Activated T-helper 1 cell treated with Interleukin-2 at 50 U/mL for 16 hours (primary cell): ENCODE data around the gene RAB7B.
"Not testable (repeated sequence)": the region's sequence is repeated elsewhere in the genome, so short reads cannot be mapped to it uniquely, and the experiment has no call there.

ENCODE experiments used
- DNase-seq: peaks from one replicate; pipeline ENCODE4 v3.0.0-alpha.2; 2020; ENCODE audit warnings: low read depth

The RAB7B gene, protein sequence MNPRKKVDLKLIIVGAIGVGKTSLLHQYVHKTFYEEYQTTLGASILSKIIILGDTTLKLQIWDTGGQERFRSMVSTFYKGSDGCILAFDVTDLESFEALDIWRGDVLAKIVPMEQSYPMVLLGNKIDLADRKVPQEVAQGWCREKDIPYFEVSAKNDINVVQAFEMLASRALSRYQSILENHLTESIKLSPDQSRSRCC

DNA sequence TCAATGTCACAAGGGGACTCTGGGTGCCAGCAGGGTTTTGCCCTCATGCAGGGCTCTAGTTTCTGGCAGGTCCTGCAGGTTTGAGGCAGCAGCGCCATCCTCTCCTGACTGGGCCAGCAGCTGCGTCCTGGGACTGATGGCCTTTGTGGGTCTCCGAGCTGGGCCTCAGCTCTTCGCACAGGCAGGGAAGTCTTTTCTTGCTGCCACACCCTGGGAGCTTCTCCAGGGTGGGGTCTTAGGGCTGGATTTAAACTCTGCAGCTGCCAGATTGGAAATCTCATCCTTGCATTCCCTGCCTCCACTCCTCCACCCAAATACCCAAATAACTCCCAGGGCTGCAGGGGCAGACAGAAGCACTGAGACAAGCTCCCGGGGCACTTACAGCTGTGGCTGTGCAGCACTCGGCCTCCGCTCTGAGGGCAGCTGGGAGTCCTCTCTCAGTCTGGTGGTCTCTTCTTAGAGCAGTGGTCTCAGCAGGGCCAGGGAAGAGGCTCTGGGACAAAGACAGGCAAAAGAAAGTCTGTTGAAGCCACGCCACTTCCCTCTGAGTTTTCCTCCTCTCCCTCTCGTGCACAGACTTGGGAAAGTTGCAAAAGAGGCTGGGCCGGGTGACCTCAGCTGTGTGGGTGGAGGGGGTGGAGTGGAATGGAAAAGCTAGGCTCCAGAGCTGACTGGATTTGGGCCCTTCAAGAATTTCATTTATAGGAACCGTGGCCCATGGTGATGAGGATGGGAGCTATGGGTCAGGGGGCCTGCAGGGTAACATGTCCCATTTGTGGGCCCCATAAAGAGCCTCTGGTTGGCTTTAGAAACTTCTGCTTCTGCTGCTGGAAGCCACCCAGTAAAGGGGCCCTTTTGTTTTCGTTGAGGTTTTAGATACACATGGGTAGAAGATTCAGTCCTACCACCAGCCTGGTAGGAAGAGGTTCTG lies at the start of gene RAB7B:
RAB7B (minus strand) TSS at position 525 of the 931 bp plus-strand sequence. CDS start 9,260 bp downstream, outside the sequence.
- DNase-seq: no peak

- not testable (repeated sequence) for DNase-seq
Measured at GRCh38 chr1:206052231-206052865, 49.2 kb upstream of the RAB7B start.

DNA sequence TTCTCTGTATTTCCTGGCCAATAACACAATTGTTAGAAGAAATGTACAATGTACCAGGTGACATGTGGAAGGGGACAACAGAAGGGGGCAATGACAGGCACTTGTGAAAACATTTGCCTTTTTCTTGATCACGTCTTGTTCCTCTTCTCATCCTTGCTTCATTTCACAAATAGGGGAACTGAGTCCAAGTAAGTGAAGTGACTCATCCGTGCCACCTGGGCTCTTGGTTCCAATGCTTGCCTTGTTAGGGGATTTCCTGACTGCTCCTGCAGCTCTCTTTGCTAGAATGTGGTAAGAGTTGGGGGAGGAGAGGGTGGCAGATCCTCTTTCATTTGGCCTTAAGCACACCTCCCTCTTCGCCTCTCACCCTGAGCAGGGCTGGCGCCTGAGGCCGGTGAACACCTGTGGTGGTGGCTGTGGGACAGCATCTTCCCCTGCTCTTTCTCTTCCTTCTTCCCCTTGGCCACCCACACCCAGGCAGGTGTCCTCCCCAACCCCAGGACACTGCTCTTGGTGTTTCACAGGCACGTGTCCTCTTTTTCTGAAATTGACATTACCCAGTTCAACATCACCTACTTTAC lies 47.5 kb upstream of the RAB7B start:
- DNase-seq: no peak

DNA sequence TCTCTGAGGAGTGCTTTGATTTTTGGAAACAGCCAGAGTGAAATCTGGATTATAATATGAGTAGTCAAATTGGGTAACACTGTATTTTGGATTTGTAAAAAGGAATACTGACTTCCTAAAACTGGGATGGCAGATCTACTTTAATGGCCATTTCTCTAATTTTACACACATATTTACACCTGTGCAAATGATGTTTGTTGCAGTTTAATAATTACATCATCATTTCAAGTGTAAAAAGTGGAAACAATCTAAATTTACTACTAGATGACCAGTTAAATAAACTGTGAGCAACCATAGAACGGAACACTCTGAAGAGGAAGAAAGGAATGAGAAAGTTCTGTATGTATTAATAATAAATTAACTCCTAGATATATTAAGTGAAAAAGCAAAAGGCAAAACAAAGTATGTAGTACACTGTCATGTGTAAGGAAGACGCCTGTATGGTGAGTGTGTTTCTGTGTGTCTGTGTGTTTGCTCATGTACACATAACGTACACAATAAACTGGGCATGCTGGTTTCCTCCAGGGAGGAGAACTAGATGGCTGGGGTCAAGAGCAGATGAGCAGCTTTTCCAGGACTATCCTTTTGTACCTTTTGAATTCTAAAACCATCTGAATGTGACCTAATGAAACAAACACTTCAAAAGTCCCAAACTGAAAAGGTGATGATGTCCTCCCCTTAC lies 46.9 kb upstream of the RAB7B start:
- no peak for DNase-seq

GRCh38 chr1:206049293-206049692 lies 46.1 kb upstream of the RAB7B start:
- no peak for DNase-seq

DNA sequence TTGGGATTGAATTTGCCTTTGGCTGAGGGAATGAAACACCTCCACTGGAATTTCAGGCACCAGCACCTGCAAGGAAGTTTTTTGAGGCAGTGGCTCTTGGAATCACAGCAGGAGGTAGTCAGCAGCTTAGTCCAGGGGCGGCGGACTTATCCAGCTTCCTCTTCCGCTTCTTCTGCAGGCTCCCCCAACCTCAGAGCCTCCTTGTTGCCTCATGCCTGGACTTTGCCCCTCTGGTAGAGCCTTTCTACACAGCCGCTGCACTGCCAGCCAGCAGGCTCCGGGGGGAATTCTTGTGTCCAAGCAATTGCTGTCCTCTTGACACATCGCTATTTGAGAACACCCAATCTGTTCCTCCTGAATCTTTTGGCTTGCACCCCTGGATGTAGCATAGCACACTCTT lies 45.4 kb upstream of the RAB7B start:
- no peak for DNase-seq

- DNase-seq: no peak
Measured at GRCh38 chr1:206047271-206047670, 44.1 kb upstream of the RAB7B start.

DNA sequence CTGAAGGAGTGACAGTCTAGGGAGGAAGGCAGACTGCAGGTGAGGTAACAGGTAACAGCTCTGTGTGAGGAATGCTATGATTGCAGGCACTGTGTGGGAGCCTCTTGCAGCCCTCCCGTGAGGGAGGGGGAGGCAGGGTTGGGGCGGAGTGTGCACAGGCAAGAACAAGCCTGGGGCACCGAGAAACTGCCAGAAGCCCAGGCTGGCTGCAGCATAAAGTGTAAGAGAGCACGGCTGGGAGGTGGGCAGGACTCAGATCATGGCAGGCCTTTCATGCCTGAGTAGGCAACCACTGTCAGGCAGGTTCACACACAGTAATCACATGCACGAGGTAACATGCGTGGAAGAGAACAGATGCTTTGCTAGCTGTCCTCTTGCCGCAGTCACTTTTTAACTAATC lies 38.4 kb upstream of the RAB7B start:
- no peak for DNase-seq

GRCh38 chr1:206040328-206040727 lies 37.1 kb upstream of the RAB7B start:
- no peak for DNase-seq

DNA sequence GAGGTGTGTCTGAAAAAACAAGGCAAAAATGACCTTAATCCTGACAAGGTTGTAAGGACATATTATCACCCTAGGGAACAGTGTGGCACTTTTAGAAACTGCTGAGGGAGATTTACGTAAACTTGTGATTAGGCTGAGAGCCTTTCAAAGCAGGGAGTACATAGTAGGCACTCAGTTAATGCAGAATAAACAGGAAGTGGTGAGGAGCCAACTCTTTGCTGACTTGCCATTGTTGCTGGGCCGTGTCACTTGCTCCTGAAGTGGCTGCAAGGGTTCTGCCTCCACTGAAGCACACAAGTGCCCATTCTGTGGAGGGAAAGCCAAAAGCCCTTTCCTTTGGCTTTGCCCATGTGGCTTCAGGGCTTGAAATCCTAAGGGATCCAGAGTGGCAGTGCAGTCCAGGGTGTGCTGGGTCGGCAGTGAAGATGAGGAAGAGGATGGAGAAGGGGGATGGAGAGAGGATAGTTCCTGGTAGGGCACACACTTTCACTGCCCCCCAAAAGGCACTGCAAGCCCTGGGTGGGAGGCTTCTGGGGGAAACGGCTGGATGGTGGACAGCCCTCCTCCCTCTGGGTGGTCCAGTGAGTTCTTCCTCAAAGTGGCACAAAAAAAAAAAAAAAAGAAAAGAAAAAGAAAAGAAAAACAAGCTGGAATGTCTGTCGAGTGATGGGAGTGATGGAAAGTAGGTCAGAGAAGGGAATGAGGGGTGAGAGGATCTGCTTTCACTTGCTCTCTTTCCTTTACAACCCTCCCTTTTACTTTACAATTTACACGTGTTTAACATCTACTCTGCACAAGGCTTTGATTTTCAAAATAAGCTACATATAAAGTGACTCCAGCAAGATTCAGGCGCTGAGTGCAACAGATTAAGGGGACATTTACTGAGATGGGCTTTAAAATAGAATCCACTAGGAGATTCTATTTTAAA lies 36.1 kb upstream of the RAB7B start:
- DNase-seq: no peak

- no peak for DNase-seq
Measured at GRCh38 chr1:206037581-206037980, 34.4 kb upstream of the RAB7B start.

DNA sequence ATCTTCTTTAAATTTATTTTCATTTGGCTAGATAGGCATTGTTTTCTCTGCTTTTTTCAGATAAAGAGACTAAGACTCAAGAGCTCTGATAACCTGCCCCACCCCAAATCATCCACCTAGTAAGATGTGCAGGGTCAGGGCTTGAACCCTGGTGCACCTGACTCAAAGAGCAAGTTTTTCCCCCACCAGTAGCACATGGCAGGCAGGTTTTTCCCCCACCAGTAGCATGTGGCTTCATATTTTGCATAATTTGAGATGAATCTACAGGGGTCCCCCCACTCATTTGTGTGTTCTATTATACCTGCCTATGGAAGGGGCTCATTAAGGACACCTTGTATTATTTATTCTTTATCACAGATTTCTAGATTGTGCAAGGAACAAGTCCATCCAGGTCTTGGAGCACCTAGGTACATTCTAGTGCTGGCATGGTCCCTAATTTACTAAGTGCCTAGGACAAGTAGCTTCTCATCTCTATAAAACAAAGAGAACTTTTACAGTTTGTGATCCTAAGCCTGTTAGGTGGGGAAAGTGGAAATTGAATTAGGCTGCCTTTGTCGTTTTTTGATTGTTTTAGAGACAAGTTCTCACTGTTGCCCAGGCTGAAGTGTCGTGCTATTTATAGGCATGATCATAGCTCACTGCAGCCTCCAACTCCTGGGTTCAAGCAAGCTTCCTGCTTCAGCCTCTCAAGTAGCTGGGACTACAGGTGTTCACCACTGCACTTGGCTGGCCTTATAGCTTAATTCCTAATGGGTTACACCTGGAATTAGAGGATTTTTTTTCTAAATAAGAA lies 33.7 kb upstream of the RAB7B start:
- no peak for DNase-seq

GRCh38 chr1:206035027-206035426 lies 31.8 kb upstream of the RAB7B start:
- no peak for DNase-seq

DNA sequence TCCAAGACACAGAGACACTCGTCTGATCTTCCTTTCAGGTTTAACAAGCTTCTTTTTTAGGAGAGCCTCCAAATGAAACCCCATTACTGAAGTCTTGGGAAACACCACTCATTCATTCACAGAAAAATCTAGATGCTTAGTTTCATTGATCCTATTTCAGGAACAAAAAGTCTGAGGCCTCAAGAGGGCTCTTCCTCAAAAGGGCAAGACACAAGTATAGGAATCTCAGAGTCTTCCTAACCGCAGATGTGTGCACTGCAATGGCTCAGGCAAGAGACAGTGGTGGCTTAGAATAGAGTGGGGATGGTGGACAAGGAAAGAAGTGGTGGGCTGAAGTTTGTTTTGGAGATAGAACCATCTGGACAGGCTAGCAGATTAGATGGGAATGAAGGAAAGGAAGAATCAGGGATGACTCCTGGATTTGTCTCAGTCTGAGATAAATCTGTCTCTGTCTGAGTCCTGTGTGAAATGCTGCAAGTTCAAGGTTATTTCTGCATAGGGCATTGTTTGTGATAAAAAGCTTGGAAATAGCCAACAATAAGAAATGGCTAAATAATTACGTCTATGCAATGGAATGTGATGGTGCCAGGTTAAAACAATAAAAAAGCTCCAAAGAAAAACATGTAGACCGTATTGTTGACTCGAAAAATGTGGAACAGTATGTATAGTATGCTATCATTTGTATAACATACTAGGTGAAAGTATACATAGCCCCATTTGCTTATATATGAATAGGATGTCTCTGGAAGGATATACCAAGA lies 29.4 kb upstream of the RAB7B start:
- no peak for DNase-seq

GRCh38 chr1:206030714-206031113 lies 27.5 kb upstream of the RAB7B start:
- peak; percentile 30 for DNase-seq

DNA sequence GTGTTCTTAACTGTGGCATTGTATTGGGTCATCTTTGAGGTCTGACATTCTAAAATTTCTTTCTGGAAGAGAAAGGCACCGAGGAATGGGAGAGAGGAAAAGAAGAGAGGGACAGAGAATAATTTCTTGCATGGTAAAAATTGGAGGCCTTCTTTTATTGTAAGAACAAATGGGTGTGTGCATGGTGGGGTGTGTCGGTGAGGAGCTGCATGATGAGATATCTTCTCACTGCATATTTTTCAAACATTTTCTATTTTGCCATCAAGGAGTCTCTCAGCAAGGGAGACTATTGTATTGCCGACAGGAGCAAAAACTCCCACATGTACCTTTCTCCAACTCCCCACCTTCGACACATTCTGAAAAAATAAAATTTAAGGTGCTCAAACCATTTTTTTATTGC lies 27.0 kb upstream of the RAB7B start:
- no peak for DNase-seq

DNA sequence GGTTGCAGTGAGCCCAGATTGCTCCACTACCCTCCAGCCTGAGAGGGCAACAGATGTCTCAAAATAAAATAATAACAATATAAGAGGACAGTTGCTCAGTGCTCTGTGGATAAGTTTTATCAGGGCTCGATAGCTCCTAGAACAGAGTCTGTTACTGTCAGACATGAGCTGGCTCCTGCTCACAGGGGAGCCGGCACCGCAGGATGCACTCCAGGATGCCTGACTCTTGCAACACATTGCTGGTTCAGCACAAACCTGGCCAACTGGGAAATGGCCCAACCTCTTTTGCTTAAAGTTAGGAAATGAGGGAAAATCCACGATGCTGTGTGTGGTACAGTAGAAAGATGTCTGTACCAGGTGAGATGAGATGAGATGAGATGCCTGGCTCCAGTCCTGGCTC lies 26.3 kb upstream of the RAB7B start:
- DNase-seq: no peak

GRCh38 chr1:206025283-206025820 lies 22.2 kb upstream of the RAB7B start:
- no peak for DNase-seq

- DNase-seq: no peak
Measured at GRCh38 chr1:206023695-206024094, 20.5 kb upstream of the RAB7B start, which contains the start of gene CTSE. CTSE (minus strand) TSS chr1:206023895; CDS start chr1:206023791, 104 bp downstream.
